BJ (cell line): ENCODE results near the gene PEF1. TPM values are rescaled to one million over a fixed set of nuclear protein-coding genes. Genes with fewer than 3 reads are reported as not detected.

ENCODE experiments used
- CTCF ChIA-PET: fragments of 350-600 bp; formaldehyde crosslinking; extraction: SDS; loops from one replicate; lab custom pipeline; 2021; ENCODE audit warnings: antibody characterized with exemption, inconsistent platforms; lab: Yijun Ruan, JAX
- POLR2A ChIA-PET: fragments of 300-600 bp; sonication (Branson Sonifier 250); formaldehyde crosslinking; extraction: SDS; loops from one replicate; lab custom pipeline; 2021; ENCODE audit warnings: antibody characterized with exemption; lab: Charles Lee
- DNase-seq: peaks from one replicate; pipeline ENCODE4 v3.0.0-alpha.2; 2011; ENCODE audit warnings: low read depth
- H3K27me3 ChIP-seq: 2 replicates; pipeline ENCODE4 v1.6.0; 2011; ENCODE audit warnings: low read length; ENCODE audit not compliant: control insufficient read depth, insufficient read depth
- H3K36me3 ChIP-seq: 2 replicates; pipeline ENCODE4 v1.5.1; 2011; ENCODE audit warnings: low read length; ENCODE audit not compliant: control insufficient read depth, insufficient read depth
- H3K4me3 ChIP-seq: 2 replicates; pipeline ENCODE4 v1.5.1; 2011; ENCODE audit warnings: low read depth, mild to moderate bottlenecking, control low read depth, low read length
- polyA plus RNA-seq: library from polyadenylated mRNA; depleted of rRNA; stranded (reverse); fragments of >200 nt; gene quantifications from 2 replicates; pipeline ENCODE4 v1.2.3, GENCODE V29; 2011
- TF ChIP-seq, protein P1 (sequence below): IDR thresholded peaks from 2 replicates; pipeline ENCODE4 v1.5.1; 2011; ENCODE audit warnings: low read depth, mild to moderate bottlenecking, control low read depth, inconsistent platforms, low read length, moderate library complexity; ENCODE audit not compliant: insufficient read depth

The PEF1 gene
- polyA plus RNA-seq, 1 experiment = 145 TPM

DNA sequence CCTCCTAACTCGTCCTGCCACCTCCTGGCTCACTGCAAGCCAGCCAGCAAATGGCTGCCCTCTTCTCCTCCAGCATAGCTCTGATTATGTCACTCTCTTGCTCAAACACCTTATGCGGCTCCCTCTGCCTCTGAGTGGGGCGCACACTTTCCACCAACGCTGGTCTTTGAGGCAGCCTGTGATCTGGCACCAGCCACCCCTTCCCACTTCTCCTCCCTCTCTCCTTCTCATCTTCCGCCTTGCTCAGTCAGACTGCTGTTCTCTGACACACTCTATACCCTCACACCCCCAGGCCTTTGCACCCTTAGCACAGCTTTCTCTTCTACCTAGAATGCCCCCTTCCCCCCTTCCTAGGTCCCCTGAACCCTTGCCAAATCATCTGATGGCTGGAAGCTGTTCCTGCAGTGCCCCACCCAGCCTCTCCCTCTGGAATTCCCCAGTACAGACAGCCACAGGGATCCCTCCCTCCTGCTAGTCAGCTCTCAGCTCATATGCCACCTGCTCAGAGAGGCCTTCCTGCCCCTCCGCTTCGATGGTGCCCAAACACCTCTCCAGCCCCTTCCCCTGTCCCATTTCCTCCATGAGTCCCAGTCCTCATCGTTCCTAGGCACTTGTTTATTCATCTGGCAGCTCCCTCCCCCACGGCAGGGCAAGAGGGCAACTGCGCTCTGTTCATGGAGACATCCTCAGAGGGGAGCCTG is 21.7 kb upstream of the PEF1 start:
- POLR2A ChIA-PET = interaction anchor here (0.6 kb wide), 1 partner anchor 126 kb away, joined by 4 read pairs; no protein-coding TSS in a partner anchor

DNA sequence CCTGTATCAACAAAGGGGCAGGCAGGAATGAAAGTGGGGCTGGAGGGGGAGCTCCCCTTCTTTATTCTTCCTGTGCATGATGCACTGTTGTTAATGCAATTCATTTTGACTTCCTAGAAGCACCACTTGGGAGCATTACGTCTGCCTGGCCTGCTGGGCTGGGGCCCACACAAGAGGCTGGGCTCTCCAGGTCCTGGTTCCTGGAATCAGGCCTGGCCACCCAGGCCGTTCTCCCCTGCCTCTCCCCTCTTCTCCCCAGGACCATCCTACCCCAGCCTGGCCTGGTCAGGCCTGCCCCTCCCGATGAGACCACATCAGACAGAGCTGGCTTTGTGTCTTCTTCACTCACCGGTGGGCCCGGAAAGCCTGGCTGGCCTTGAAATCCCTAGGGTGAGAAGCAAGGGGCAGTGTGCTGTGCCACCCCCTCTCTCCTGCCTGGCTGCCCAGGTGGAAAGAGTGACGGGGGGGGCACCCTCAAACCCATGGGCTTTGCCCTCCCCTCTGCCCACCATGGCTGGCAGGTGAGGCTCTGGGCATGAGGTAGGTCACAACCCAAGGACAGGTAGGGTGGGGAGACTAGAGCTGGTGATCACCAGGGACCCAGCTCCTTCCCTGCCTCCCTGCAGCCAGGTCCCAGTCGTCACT is 20.7 kb upstream of the PEF1 start:
- ChIA-PET CTCF (interaction anchor here (1.1 to 6.8 kb wide), 11 partner anchors 10 to 299 kb away, joined by 3 to 46 read pairs (median 8); partner anchors contain the start of gene COL16A1), POLR2A (no interaction called here)
- Histone ChIP-seq H3K4me3 (no peak overlapping the region), H3K36me3 (peaks cover 53% of the 10 kb centered on the region), H3K27me3 (no peaks in the 10 kb centered on the region)
- no peak for DNase-seq
- TF ChIP-seq, protein P1, sequence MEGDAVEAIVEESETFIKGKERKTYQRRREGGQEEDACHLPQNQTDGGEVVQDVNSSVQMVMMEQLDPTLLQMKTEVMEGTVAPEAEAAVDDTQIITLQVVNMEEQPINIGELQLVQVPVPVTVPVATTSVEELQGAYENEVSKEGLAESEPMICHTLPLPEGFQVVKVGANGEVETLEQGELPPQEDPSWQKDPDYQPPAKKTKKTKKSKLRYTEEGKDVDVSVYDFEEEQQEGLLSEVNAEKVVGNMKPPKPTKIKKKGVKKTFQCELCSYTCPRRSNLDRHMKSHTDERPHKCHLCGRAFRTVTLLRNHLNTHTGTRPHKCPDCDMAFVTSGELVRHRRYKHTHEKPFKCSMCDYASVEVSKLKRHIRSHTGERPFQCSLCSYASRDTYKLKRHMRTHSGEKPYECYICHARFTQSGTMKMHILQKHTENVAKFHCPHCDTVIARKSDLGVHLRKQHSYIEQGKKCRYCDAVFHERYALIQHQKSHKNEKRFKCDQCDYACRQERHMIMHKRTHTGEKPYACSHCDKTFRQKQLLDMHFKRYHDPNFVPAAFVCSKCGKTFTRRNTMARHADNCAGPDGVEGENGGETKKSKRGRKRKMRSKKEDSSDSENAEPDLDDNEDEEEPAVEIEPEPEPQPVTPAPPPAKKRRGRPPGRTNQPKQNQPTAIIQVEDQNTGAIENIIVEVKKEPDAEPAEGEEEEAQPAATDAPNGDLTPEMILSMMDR = no peak

More for the DNA sequence above, 21.7 kb upstream of the PEF1 start:
- CTCF ChIA-PET = interaction anchor here (0.6 to 6.8 kb wide), 9 partner anchors 19 to 443 kb away, joined by 3 to 46 read pairs (median 4); no protein-coding TSS in a partner anchor
- Histone ChIP-seq H3K4me3 (no peak overlapping the region), H3K27me3 (no peaks in the 10 kb centered on the region), H3K36me3 (peaks cover 51% of the 10 kb centered on the region)
- TF ChIP-seq, protein P1 = no peak
- no peak for DNase-seq

DNA sequence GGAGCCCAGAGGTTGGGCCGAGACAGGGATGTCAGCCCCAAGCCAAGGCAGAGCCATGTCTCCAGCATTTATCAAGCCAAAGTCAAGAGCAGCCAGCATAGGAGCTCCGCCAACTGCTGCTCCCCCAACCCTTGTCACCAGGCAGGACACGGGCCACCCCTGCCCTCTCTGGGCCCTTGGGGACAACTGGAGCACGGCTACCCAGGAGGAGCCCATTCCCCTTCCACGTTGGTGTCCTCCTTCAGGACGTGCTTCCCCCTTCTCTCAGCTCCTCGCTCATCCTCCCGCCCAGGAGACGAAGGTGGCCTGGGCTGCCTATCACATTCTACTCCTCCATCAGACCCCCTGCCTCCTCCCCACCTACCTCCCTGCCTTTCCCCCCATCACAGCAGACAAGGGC is 19.9 kb upstream of the PEF1 start:
- Histone ChIP-seq H3K36me3 (peaks cover 54% of the 10 kb centered on the region), H3K4me3 (no peak overlapping the region), H3K27me3 (no peaks in the 10 kb centered on the region)
- CTCF ChIA-PET = interaction anchor here (0.6 to 6.8 kb wide), 18 partner anchors 10 to 308 kb away, joined by 3 to 46 read pairs (median 8); partner anchors contain the start of gene COL16A1
- TF ChIP-seq, protein P1 = no peak
- POLR2A ChIA-PET = interaction anchor here (0.6 kb wide), 1 partner anchor 50 kb away, joined by 3 read pairs; no protein-coding TSS in a partner anchor
- DNase-seq = no peak

DNA sequence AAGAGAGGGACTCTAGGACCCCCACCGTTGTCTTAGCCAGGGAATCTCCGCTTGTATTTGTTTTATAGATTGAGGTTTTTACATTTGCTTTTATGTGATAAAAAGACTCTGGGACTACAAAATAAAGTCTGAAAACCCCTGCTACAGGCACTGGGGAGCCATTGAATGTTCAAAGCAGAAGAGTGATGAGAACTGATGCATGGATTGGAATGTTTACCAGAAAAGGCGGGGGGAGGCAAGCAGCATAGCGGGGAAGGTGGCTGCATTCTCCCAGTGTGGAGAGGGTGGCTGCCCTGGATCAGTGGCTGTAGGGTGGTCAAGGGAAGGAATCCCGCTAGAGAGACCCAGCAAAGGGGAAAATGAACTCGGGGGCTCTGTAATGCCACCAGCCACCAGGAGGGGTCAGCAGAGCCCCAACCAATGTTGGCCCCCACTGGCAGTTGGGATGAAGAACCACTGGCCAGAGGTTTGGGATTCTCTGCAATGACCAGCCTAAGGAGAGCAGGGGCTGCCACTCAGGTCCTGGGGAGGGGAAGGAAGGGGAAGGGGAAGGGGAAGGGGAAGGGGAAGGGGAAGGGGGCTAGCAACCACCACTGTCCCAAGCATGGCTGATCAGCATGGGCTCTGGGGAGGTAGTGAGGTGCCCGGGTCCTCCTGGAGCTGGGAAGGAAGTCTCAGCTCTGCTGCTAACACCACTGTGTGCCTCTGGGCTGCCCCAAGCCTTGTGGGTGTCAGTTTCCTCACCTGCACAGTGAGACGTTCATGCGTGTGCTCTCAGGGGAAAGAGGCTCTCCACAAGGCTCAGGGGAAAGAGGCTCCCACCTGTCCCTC is 19.2 kb upstream of the PEF1 start:
- TF ChIP-seq, protein P1 = peak; percentile 85
- ChIA-PET CTCF (interaction anchor here (0.6 to 6.8 kb wide), 25 partner anchors 9 to 309 kb away, joined by 3 to 46 read pairs (median 6); partner anchors contain the start of gene COL16A1), POLR2A (interaction anchor here (0.6 kb wide), 1 partner anchor 51 kb away, joined by 3 read pairs; no protein-coding TSS in a partner anchor)
- Histone ChIP-seq H3K36me3 (peaks cover 57% of the 10 kb centered on the region), H3K4me3 (no peak overlapping the region), H3K27me3 (no peaks in the 10 kb centered on the region)
- no peak for DNase-seq
